Adipose tissue (tissue), 3 donors: Measurements from ENCODE around the gene POLR2C. TPM values are rescaled to one million over a fixed set of nuclear protein-coding genes. Genes with fewer than 3 reads are reported as not detected.
"Not testable (repeated sequence)": the region's sequence is repeated elsewhere in the genome, so short reads cannot be mapped to it uniquely, and the experiment has no call there.

ENCODE experiments used
- H3K27ac ChIP-seq: one replicate; pipeline ENCODE4 v1.5.1; 2013; ENCODE audit warnings: low read depth, low read length
- WGBS, 3 donors: extraction: QIAGEN DNeasy Blood & Tissue Kit; methylation state at CpG; one replicate each; pipeline ENCODE4 v1.1.7; 2013; 5-methylcytosine and 5-hydroxymethylcytosine counted together
- polyA plus RNA-seq, 3 donors: library from polyadenylated mRNA; stranded (reverse); fragments of 200-250 nt; gene quantifications; one replicate each; pipeline ENCODE4 v1.2.3, GENCODE V29; 2013
- donor health status: healthy with polysubstance abuse.
- donor health status: Bipolar disorder and iron deficiency.
- donor health status: healthy.

The POLR2C gene
- polyA plus RNA-seq, 3 donors, result 39.3 to 52.1 (median 39.4) TPM

DNA sequence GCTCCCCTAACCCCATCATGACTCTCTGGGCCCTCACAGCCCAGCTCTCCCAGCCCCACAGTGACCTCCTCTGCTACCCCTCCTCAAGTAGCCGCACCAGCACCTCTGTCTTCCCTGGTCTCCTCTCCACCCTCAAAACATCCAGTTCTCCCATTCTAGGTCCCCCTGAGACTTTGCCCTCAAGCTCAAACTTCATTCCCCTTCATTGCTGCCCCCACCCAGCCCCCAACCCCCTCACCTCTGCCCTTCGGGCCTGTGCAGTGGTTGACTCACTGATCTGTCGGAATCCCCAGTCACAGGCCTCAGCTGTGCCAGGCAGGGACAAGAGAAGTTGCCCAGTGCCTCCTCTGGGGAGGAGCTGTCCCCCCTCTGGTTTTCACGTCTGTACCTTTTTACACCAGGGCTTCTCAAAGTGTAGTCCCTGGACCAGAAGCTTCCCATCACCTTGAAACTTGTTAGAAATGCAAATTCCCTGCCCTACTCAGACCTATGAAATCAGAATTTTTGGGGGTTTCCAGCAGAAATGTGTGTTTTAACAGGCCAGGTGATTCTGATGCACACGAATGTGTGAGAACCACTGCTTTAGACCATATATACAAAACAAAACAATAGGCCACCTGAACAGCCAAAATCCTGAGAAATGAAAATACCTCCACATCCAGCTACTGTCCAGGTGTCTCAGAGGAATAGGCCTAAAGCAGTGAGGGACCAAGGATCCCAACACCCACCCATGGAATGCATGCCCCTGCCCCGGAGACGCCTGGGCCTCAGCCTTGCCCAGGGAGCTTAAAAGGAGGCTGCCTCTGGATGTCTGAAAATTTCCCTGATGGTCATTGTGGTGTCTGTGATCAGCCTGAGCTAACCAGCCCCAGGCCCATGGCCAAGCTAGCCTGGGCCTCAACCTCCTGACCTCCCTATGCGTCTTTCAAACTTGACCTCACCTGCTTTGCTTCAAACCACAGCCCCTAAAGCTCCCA lies 24.7 kb downstream of the POLR2C start:
- 81 to 92% (median 90%) methylated on average over 8 of the region's 8 CpGs for WGBS, 3 donors
- no peak overlapping the region for H3K27ac ChIP-seq

DNA sequence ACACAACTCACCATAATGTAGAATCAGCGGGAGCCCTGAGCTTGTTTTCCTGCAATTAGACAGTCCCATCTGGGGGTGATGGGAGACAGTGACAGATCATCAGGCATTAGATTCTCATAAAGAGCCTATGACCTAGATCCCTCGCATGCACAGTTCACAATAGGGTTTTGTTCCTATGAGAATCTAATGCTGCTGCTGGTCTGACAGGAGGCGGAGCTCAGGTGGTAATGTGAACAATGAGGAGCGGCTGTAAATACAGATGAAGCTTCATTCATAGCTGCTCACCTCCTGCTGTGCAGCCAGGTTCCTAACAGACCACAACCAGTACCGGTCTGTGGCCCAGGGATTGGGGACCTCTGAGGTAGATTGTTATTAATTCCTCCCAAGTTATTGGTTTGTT lies 26.8 kb downstream of the POLR2C start:
- WGBS, 3 donors, result 91 to 96% (median 96%) methylated on average over 5 of the region's 5 CpGs
- no peak overlapping the region for H3K27ac ChIP-seq

DNA sequence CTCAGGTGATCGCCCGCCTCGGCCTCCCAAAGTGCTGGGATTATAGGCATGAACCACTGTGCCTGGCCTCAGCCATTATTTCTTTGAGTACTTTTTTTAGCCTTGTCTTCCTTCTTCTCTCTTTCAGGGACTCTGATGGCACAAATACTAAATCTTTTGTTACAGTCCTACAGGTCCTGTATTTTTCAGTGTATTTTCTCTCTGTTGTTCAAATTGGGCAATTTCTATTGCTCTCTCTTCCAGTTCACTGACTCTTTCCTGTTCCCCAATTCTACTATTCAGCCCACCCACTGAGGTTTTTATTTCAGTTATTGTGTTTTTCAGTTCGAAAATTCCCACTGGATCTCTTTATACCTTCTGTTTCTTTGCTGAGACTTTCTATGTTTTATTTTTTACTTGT lies 31.3 kb downstream of the POLR2C start:
- 82 to 93% (median 91%) methylated on average over 4 of the region's 4 CpGs for WGBS, 3 donors

DNA sequence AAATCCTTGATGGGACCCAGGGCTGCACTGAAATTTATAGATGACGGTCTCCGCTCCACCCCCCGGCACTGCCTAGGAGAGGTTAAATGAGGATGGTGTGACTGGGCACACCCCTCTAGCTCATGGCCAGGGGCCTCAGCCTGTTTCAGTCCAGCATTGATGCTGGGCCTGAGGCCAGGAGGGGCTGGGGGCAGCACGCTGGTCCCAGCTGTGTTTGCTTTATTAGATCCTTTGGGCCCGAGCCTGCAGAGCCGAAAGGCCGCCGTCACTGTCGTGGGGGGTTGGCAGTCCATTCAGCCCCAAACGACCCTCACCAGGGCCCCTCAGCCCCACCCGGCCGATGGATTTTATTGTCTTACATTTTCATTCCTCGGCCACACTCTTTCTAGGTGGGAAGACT lies 34.6 kb downstream of the POLR2C start:
- 67 to 80% (median 78%) methylated on average over 13 of the region's 13 CpGs for WGBS, 3 donors
- H3K27ac ChIP-seq, result no peak overlapping the region

More for the DNA sequence above, 31.3 kb downstream of the POLR2C start:
- no peak overlapping the region for H3K27ac ChIP-seq

DNA sequence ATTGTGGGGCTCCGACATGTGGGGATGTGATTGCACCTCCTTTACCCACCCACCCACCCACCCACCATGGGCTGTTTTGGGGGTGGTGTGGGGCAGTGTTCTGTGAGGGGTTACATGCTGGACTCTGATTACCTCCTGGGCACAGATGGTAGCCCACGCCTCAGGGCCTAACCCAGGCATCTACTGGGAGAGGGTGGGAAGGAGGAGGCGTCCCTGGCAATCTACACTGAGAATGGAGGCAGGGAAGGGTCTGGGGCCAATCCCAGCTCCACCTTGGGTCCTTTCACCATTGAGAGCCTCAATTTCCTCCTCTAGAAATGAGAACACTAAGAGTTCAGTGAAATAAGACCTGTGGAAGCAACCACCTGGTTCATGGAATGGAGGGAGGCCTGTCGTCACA lies 35.6 kb downstream of the POLR2C start:
- no peak overlapping the region for H3K27ac ChIP-seq
- 88 to 96% (median 91%) methylated on average over 4 of the region's 4 CpGs for whole genome bisulfite sequencing, 3 donors

DNA sequence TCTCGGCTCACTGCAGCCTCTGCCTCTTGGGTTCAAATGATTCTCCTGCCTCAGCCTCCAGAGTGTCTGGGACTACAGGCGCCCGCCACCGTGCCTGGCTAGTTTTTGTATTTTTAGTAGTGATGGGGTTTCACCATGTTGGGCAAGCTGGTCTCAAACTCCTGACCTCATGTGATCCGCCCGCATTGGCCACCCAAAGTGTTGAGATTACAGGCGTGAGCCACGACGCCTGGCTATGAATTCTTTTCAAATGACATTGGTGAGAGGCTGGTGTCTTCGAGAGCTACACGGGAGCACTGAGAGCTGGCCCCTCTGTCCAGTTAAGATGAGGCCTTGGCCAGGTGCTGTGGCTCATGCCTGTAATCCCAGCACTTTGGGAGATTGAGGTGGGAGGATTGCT lies 37.5 kb downstream of the POLR2C start:
- 89 to 92% (median 92%) methylated on average over 11 of the region's 11 CpGs for WGBS, 3 donors
- H3K27ac ChIP-seq, result not testable (repeated sequence)

DNA sequence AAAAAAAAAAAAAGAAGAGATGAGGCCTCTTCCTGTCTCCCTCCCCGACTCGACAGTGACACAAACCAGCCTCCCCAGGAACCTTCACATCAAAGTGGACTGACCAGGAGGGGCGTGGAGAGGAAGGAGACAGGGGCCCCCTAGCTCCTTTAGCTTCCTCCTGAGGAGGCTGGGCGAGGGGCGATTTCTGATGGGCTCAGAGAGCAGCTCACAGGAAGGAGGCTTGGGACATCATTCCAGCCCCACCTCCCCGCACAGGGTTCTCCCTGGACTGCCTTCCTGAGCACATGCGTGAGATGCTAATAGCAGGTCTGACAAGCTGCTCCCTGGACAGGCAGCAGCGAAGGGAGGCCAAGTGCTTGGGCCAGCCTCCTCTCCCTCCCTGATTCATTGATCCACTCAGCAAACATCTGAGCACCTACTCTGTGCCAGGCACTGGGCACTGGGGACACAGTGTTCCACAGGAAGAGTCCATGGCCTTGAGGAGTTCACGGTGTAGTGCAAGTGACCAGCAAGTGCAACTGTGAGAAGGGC lies 38.2 kb downstream of the POLR2C start:
- WGBS, 3 donors, result 46 to 64% (median 49%) methylated on average over 7 to 9 of the region's 9 CpGs
- H3K27ac ChIP-seq, result no peak overlapping the region

DNA sequence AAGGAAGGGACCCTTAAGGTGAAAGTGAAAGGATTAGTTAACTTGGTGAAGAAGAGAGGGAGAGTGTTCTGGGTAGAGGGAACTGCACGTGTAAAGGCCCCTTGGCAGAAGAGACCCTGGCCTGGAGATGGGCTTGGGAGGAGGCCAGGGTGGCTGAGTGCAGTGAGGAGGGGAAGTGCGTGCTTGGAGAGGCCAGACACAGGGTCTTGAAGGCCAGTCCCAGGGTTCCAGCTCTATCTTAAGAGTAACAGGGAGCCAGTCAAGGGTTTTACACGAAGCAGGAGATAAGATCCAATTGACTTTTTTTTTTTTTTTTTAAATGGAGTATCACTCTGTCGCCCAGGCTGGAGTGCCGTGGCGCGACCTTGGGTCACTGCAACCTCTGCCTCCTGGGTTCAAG lies 39.0 kb downstream of the POLR2C start:
- WGBS, 3 donors, result 64 to 88% (median 86%) methylated on average over 7 of the region's 7 CpGs
- H3K27ac ChIP-seq, result no peak overlapping the region

DNA sequence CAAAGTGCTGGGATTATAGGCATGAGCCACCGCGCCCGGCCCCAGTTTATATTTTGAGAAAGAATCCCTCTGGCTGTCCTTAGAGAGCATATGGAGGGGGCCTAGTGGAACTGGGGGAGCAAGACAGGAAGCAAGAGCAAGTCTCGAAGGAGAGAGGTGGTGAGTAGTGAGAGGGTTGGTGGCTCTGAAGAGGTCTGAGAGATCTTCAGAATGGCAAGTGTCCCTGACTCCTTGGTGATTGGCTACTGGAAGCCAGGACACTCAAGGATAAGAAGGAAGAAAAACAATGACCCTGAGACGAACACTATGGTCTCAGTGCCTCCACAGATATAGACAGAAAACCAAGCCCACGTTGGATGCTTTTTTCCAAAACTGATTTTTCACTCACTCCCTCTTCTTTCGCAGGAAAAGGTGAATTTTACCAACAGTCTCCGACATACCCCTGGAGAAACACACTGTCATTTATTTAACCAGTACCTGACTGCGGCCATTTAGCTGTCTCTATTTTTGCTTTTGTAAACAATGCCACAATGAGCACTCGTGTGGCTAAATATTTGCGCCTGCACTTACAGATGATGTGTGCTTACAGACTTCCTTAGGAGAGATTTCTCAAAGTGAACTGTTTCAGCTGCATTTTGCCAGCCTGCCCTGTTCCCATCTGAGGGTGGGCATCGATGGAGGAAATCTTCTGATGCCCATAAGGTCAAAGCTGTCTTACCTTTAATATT lies 39.7 kb downstream of the POLR2C start:
- H3K27ac ChIP-seq, result no peak overlapping the region
- WGBS, 3 donors, result 74 to 85% (median 80%) methylated on average over 12 of the region's 12 CpGs

DNA sequence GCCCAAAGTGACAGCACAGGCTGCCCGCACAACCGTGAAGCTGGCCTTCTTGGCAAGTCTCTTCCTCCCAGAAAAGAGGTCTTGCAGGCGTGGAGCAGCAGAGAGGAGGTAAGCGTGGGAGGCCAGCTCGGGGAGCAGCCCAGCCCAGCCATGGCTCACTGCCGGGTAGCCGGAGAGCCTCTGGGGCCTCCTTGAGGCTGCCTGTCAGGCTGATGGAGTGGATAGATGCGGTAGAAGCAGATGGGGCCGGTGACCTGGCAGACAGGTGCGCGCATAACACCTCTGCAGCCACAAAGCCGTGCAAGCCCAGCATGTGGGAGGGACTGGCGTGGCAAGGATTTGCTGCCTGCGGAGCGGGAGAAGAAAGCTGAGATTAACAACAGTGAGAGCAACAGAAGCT lies 40.9 kb downstream of the POLR2C start:
- no peak overlapping the region for H3K27ac ChIP-seq
- 63 to 80% (median 70%) methylated on average over 15 of the region's 15 CpGs for WGBS, 3 donors

DNA sequence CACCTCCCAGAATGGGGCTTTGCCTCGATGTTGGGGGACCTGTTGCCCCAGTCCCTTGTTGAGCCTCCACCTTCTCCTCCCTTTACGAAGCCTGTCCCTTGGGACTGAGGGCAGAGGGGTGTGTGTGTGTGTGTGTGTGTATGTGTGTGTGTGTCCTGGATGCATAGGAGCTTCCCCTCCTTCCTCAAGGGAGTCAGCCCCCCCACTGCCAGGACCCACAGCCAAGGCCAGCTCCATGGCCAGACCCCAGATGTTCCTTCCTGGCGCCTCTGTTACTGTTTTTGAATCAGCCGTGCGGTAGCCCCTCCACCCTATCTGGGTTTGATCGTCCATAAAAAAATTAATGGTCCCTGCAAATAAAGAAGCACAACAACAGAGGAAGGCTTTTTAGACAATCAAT lies 41.5 kb downstream of the POLR2C start:
- 46 to 70% (median 59%) methylated on average over 6 of the region's 6 CpGs for WGBS, 3 donors
- H3K27ac ChIP-seq, result no peak overlapping the region

DNA sequence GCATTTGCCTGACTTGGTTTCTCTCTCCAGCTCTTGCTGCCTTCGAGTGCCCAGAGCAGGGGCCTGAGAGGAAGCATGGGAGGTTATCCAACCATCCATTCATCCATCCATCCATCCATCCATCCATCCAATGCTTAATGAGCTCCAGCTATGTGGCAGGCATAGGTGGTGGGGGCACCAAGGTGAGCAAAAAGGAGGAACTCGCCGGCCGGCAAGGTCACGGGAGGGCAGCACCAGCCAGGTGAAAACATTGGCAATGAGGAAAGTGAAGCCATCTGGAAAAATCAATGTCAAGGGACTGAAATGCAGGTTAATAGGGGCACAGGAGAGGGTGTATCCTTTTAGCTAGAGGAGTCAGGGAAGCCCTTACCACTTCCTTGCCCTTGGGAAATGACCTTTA lies 42.0 kb downstream of the POLR2C start:
- H3K27ac ChIP-seq, result no peak overlapping the region
- WGBS, 3 donors, result 48 to 85% (median 78%) methylated on average over 5 of the region's 5 CpGs

DNA sequence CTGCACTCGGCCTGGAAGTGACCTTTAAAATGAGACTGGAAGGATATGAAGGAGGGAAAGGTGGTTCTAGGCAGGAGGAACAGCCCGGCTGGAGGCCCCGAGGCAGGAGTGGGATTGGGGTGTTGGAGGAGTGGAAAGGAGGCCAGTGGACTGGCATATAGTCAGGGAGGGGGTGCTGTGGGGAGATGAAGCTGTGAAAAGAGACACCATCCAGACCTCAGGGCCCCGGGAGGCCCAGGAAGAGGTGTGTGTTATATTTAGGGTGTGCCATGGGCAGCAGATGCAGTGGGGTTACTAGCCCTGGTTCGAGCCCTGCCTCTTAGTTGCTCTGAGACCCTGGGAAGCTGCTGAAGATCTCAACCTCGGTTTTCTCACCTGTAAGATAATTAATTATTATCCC lies 42.7 kb downstream of the POLR2C start:
- no peak overlapping the region for H3K27ac ChIP-seq
- WGBS, 3 donors, result 82 to 83% (median 83%) methylated on average over 6 of the region's 6 CpGs

DNA sequence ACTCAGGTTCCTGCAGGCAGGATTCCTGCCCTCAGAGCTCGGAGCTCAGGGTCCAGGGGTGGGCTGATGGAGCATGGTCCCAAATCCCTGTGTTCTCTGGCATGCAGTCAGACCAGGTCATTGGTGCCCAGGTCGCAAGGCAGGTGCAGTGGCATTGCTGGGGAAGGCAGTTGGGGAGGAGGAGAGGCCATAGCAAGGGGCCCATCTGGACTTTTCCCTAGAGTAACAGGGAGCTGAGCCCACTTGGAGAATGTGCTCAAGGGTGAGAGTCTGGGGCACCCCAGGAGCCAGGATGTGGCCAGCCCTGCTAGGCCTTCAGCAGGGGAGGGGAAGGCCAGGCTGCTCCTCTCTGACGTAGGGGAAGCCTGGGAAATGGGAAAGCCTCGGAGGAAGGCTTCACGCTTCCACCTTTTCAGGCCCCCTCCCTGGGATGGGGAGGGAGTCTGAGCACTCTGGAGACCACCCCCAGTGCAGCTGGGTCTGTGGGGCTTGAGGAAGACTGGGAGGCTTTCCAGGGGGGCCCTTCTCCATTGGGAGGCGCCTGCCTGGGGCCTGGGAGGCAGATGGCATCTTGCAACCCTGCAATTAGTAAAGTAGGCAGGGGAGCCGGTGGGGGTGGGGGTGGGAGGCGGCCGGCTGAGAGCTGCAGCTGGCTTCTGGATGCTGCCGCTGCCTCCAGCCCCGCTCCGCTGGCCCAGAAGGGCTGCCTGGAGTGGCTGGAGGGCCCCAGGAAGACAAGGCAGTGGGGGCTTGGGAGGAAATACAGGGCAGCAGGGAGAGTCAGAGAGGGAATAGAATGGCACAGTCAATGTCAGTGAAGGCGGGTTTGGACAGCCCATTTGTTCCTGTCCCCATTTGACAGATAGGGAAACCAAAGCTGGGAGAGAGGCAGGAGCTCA lies 44.9 kb downstream of the POLR2C start:
- no peak overlapping the region for H3K27ac ChIP-seq
- 68 to 72% (median 69%) methylated on average over 13 of the region's 13 CpGs for WGBS, 3 donors

DNA sequence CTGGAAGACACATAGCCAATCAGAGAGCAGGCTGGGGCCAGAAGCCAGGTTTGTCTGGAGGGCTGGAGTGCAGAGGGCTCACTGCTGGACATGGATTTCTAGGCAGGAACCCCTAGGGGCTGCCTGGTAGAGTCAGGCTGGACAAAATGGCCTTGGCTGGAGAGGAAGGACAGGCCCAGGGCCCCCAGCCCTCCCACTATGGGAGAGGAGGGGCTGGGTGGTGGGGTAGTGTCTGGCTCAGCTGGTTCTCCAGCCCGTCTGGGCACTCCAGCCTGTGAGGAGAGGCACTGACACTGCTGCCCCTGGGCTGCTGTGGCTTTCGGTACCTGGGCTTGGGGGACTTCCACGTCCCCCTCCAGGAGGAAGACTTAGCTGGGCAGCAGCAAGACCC lies 45.6 kb downstream of the POLR2C start:
- WGBS, 3 donors, result 83 to 94% (median 84%) methylated on average over 3 of the region's 3 CpGs
- H3K27ac ChIP-seq, result no peak overlapping the region

DNA sequence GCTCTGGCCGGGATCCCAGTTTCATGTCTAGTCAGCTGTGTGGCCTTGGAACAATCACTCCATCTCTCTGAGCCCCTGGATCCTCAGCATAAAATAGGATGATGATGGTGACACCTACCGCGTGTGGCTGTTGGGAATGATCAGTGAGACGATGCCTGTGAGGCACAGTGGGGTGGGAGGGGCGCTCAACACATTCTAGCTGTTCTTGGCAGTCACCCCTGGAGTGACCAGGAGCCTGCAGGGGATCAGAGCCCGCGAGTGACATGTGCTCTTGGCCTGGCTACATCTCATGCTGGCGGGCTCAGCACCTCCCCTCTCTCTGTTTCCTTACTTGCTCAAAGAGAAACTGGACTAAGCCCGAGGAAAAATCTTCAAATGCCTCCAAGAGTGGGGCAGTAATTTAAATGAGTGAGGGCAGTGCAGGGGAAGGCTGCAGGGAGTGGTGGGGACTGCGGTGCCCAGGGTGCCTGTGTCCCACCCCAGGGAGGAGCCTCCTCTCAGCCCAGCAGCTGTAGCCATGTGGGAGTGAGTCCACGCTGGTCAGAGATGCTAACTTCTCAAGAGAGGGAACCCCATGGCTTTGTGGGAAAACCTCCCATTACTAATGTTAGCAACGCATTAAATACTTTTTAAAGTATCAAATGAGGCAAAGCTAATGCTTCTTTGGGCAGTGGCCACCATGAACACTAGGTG lies 46.9 kb downstream of the POLR2C start:
- no peak overlapping the region for H3K27ac ChIP-seq
- 64 to 74% (median 73%) methylated on average over 12 of the region's 12 CpGs for WGBS, 3 donors

DNA sequence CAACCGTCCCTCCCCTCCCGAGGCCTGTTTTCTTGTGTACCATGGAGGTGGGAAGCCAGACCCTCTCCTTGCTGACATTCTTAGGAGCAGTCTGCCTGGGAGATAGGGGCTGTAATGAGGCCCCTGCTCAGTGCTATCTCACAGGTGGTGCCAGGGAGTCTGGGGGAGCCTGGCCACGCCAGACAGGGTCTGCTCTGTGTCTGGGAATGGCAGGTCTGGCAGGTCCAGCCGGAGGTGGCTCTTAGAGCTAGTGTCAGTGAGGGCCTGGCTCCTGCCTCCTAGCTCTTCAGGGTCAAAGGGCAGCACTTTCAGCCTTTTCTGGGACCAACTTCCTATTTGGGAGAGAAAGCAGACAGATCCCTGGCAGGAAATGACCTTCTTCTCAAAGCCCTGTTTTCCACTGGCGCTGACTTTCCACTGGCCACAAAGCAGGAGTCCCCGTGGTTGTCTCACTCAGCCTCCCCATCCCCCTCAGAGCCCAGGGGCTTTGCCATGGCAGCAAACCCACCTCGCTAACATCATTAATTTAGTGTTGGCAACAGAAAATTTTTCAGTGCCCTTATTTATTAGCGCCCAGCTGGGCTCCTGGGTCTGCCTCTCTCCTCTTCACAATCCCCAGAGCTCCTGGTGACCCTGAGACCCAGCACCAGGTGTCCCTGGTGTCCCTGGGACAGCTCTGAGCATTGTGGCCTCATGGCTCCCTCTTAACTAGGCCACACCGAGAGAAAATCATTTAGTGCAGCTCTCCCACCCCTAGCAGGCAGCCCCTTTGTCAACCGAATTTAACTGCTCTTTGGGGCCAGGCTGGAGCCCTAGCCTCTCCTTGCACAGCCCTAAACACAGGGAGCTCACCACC lies 47.8 kb downstream of the POLR2C start:
- 62 to 66% (median 63%) methylated on average over 10 of the region's 10 CpGs for WGBS, 3 donors
- no peak overlapping the region for H3K27ac ChIP-seq
